HG03469 (cell line): ENCODE results near the gene SMAD6.

Source experiments
- ATAC-seq: cut with Tn5 transposase; IDR thresholded peaks from one replicate; pipeline ENCODE4 v1.9.1; 2021; ENCODE audit warnings: mild to moderate bottlenecking, moderate library complexity, moderate number of reproducible peaks; ENCODE audit not compliant: unreplicated experiment

SMAD6 gene

DNA sequence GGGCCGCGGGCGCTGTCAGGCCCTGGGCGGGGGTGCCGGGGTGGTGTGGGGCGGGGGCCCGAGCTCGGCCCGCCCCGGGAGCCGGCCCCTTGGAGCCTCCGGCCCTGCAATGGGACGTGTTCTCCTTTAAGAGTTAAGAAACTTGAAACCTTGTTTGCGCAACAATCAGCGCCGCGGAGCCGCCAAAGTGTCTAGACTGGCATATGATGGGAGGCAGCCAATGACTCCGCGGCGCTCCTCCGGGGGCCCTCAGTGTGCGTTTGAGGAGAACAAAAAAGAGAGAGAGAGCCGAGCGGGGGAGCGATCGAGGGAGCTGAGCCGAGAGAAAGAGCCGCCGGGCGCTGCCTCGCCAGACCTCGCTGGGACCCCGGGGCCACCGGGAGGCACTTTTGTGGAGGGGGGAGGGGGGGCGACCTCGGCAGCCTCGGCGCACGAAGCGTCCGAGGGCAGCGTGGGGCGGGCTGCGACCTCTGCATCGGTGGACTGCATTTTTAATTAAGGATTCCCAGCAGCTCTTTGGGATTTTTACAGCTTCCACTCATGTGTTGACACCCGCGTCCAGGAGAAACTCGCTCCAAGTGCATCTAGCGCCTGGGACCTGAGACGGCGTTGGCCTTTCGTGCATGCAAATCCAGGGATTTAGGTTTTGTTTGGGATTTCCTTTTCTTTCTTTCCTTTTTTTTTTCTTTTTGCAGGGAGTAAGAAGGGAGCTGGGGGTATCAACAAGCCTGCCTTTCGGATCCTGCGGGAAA is at the start of gene SMAD6:
SMAD6 (plus strand) TSS at position 202 of the 752 bp plus-strand sequence. CDS start 1,023 bp downstream, outside the sequence.
- ATAC-seq: no peak

DNA sequence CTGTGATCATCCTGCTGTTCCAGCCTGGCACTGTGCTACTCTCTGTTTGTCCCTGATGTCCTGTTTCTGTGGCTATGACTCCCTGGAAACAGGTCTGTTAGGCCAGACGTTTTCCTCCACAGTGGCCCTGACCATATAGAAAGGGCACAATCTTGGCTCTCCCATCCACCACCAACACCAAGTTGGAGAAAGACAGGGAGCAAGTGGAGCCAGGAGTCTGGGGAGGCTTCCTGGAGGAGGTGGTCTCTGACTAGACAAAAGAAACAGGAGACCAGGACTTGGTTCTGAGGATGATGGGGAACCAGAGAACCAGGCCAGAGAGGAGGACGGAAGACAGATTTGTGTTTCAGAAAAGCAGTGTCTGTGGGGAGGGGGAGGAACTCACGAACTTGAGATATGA is 49.2 kb upstream of the SMAD6 start:
- no peak for ATAC-seq

DNA sequence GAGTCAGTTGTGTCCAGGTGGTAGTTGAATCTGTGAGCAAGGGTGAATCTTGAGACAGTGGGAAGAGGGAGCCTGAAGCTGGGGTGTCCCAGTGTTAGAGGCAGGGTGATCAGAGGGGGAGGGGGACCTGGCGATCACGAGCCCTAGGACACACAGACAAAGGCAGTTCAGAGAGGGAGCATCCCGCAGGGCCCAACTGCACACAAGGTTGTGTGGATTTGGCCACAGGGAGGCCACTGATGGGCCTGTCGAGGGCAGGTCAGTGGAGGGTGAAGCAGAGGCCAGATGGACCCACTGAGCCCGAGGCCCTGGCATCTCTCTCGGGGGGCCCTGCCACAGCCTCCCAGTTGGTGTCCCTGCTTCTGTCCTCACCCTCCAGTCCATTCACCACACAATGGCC is 48.6 kb upstream of the SMAD6 start:
- no peak for ATAC-seq

DNA sequence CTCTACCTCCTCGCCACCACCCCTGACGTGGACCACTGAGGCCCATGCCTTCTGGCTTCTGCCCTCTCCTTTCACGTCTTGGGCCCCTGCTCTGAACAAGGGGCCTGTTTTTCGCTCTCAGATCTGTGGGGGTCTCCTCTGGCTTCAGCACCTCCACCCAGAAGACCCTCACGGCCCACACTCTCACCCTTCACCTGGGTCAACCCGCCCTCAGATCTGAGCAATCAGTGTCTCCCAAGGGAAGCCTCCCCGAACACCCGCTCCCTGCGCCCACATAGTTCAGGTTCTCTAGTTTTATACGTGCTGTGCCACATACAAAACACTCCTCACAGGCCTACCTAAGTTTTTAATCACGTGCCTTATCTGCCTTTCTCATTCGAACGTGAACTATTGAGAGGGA is 48.2 kb upstream of the SMAD6 start:
- ATAC-seq: no peak

DNA sequence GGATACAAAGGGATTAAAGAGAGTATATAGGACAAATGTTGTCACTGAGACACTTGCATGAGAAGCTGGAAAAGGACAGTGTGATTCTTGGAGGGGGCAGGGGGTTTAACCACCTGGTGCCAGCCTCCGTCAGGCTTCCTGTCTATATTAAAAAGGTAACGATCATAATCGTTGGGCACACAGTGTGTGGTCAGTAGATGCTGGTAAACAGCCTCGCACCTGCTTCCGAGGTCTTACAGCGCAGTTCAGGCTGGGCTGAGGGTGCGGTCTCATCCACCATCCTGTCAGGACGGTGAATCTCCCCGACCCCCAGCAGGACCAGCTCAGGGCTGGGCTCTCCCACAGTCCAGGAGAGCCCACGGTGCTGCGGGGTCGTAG is 47.7 kb upstream of the SMAD6 start:
- no peak for ATAC-seq

DNA sequence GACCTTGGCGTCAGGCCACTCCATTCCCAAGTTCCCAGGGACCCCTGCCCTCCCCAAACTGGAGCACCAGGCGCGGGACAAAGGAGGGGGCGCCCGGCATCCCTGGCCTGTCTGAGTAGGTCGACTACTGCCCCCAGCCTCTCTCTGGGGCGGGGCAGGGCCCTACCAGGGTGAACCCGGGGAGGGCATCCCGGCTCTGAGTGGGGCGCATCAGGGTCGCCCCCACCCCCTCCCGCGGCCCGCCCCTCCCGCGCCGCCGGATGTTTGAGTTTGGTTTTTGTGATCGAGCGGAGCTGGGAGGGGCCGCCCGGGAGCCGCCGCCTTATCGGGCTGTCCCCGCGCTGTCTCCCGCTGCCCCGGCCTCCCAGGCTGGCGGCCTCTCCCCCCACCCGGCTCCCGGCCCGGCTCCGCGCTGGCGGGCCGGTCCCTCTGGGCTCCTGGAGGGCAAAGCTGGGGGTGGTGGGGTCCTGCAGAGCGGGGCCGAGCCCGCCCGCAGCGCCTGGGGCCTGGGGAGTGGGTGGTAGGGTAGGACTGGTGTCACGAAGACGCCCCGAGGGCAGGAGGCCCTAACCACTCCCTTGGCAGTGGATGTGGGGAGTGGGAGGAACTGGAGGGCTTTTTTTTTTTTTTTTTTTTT is 47.2 kb upstream of the SMAD6 start:
- no peak for ATAC-seq

DNA sequence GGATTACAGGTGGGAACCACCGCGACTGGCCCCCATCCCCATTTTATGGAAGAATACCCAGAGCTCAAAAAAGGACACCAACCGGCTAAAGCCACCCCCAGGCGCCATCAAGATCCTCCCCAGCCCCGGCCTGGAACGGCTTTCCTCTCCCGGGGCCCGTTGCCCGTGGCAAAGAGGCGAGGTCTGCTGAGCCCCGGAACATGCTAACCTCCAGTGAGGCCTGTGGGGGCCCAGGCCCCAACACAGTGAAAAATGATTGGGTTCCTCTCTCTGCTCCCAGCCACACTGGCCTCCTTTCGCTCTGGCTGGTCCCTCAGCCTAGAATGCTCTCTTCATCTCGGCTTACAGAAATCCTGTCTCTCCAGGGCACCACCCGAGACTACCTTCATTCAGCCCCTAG is 46.5 kb upstream of the SMAD6 start:
- no peak for ATAC-seq

DNA sequence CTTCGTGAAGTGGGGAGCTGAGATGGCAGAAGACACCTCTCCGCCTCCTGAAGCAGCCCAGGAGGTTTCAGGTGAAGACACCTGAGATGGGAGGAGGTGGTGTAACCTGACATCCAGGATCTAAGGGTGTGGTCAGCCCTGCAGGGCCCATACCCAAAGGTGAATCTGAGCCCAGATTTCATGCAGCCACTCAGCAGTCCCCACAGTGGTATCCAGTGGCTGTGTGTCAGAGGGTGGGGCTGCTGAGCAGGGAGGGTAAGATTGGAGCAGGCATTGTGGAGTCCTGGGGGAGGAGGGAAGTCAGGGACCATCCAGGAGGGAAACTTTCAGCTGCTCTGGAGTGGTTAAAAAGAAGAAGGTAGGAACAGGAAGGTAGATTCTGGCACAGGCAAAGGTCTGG is 46.0 kb upstream of the SMAD6 start:
- no peak for ATAC-seq

DNA sequence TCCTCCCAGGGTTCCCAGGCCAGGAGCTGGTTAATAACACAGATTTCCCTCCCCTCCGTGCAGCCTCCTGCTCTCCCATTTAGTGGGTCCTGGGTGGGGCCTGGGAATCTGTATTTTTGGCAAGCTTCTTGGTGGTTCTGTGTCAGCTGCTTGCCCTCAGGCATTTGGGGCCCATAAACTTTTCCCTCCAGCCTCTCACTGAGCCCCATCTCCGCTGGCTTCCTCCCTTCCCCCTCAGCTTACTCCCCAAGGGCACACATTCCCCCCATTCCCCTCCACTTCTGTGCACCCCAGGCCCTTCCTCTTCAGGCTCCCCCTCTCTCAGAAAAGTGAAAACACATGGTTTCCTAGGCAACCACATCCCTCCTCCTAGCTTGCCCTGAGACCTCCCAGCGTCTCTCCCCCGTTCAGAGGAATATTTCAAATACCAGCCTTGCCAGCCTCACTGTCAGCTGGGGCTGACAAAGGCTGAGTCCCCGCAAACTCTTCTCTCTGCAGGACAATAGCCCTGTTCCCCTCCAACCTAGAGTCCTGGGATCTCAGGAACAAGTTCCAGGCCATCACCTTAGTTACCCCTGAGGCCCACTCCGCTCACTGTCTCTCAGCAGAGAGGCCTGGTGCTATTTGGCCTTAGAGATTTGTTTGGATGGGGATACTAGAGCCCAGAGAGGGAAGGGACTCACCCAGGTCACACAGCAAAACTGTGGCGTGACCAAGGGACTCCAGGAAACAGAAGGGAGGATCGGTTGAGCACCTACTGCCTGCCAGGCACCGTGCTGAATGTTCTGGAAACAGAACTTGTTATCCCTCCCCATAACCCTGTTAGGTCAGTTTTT is 44.6 kb upstream of the SMAD6 start:
- no peak for ATAC-seq

DNA sequence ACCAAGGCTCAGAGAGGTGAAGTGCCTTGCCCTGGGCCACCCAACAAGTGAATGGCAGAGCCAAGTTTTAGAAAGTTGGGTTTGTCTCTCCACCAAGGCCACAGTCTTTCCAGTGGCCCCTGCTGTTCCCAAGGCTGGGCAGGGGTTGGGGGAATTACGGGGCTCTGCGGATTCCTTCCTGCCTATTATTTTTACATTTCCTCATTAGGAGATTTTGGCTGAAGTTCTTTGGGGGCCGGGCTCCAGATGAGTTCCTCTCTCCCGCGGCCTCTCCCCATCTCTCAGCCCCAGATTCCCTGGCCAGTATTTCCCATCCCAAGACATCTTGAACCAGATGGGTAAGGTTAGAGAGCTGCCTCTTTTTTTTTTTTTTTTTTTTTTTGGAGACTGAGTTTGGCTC is 44.0 kb upstream of the SMAD6 start:
- ATAC-seq: no peak

DNA sequence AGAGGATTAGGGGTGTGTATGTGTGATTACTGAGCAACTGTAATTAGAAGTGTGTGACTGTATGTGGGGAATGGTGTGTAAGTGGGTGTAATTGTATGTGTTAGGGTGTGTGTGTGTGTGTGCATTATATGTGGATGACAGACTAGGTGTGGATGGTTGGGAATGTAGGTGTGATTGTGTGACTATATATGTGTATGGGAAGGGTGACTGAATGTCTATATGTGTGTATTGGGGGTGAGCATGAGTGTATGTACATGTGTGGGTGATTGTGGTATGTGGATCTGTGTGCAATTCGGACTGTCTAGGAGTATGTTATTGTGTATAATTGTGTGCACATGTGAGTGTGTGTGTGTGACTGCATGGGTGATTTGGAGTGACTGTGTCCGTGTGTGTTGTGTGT is 43.2 kb upstream of the SMAD6 start:
- ATAC-seq: no peak

DNA sequence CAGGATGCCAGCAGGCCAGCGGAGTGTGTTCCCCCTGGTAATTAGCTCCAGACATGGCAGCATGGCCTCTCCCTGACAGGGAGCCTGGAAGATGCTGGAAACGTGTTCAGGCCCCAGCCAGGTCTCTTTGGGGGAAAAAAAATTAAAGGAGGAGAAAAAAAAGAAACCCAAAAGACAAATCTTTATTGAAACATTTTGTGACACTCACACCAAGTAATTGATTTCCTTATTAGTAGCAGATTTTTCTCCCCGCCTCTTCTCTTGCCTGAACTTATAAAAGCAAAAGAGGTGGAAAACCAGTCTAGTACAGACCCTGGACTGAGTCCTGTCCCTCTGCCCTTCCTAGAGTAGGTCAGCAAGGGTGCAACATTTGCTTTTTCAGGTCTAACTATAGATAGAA is 42.7 kb upstream of the SMAD6 start:
- no peak for ATAC-seq

DNA sequence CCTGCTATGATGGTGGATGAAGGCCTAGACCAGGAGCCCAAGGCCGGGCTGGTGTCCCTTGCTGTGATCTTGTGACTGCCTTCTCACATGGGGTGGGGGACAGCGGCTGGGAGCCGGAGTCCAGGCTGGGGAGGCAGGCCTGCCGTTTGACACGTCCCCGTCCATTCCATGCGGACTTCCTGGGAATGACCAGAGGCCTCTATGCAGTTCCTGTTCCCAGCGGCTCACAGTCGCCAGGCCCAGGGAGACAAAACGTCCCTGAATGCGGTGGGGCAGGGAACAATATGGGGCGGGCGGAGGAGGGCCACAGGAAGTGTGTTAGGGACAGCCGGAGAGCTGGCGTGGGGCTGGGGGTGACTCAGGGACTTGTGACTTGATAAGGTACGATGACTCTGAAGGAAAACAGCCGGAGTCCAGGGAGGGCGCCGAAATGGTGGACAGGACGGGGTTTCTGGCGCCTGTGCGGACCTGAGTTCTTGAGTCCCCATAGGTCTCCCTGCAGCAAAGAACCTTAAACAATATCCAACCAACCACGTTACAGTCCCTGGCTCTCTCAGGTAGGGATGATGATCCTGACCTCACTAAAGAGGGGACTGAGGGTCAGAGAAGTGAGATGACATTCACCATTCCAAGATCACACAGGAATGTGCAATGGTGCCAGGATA is 40.5 kb upstream of the SMAD6 start:
- ATAC-seq: no peak

DNA sequence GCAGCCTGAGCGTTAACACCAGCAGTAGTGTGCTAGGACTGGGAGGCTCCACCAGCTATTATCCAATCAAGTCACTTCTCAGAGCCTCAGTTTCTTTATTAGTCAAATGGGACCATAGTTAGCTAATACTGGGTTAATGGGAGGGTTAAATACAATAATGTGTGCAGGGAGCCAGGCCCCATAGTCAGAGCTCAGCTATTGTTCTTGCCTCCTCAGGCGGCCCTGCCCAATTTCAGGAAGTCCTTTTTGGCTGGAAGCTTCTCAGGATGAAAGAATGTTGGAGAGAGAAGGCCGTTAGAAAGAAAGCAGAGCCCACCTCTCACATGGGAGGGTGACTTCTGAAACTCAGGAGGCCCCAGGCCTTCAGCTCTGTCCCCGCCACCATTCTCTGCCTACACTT is 39.5 kb upstream of the SMAD6 start:
- ATAC-seq: no peak

DNA sequence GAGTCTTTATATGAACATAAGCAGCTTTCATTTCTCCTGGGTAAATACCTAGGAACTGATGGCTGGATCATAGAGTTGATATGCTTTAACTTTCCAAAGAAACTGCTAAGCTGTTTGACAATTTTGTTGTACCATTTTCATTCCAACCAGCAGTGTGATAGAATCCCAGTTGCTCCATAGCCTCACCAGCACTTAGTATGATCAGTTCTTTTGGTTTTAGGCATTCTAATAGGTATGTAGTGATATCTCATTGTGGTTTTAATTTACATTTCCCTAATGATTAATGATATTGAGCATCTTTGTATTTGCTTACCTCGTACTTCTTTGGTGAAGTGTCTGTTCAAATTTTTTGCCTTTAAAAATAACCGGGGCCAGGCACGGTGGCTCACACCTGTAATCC is 38.4 kb upstream of the SMAD6 start:
- no peak for ATAC-seq

DNA sequence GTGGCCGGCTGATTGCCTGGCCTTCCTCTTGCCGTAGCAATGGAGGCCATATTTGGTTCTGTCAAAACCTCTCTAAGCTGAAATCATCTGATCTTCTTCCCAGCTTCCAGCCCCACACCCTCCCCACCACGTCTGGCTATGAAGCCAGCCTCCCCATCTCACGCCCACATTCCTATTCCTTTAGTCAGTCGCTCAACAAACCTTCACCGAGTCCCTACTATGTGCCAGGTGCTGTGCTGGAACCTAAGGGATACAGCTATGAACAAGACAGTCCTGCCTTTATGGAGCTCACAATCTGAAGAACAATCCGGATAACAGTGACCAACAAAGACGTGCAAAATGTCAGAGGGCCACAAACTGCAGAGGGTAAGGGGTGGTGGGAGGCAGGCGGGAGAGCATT is 31.9 kb upstream of the SMAD6 start:
- no peak for ATAC-seq

DNA sequence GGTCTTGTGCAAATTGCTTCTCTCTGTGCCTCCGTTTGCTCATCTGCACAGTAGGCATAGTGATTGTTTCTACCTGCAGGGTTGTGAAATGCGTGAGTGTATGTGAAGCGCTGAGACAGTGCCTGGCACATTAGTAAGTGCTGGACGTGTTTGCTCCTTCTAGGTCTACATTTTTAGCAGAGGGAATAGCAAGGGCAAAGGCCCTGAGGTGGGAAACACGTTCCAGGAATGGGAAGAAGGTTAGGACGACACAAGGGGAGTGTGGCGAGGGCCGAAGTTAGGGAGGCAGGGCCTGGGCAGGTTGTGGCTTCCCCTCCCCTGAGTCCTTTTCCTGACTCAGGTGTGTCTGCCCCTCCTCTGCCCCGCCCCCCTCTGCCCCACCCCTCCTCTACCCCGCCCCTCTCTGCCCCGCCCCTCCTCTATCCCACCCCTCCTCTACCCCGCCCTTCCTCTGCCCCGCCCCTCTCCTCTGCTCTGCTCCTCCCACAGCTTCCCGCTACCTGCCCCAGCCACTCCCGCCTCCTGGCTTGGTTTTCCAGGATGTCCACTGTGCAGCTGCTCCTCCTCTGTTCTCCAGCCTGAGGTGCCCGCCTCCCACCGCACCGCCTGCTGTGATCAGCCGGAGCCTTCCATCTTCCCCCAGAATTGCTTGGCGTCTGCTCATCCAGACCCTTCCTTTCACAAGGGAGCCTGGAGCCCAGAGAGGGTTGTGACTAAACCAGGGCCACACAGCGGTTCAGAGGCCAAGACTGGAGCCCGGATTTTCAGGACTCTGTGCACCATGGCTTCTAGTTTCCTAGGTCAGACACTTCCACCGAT is 31.1 kb upstream of the SMAD6 start:
- ATAC-seq: no peak

DNA sequence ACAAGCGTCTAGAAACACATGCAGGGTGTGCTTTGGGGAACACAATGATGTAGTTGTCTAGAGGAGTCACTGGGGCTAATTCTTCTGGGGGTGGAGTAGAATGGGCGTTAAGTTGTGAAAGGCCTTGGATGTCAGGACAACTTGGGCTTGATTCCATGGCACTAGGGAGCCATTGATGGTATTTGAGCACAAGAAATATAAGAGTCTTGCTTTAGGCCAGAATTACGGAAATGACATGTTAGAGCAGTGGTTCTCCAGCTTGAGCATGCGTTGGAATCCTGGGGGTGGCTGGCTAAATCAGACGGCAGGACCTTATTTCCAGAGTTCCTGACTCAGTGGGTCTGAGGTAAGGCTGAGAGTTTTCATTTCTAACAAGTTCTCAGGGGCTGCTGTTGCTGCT is 29.2 kb upstream of the SMAD6 start:
- no peak for ATAC-seq

DNA sequence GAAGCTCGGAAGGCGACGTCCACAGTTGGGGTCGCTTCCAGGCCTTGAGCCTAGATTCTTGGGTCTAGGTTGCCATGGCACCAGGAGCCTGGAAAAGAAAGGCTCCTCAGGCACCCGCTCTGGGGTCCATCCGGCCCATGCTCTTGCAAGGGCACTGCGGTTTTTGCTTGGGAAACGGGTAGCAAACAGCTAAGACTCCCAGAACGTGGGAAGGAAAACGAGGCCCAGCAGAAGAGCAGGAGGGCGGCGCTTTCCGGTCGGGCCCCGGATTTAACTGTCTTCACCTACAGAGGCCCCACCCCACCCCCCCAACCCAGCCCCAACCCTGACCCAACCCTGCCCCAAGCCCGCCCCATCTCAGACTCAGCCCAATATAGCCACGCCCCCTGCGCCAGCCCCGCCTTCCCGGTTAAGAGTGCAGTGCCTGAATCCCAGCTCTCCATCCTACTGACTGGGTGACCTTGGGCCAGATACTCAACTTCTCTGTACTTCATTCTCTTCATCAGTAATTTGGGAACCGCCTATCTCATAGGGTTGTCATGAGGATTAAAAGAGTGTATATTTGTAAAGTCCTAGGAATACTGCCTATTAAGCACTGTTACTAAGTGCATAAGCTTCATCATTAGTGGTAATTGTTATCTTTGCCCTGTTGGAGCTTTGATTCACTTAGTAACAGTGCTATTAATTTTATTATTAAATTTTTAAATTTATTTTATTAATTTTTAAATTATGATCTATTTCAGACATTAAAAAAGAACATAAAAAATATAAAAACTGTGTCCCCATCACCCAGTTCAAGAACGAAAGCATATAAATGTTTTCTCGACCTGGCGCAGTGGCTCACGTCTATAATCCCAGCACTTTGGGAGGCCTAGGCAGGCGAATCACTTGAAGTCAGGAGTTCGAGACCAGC is 28.4 kb upstream of the SMAD6 start:
- no peak for ATAC-seq

DNA sequence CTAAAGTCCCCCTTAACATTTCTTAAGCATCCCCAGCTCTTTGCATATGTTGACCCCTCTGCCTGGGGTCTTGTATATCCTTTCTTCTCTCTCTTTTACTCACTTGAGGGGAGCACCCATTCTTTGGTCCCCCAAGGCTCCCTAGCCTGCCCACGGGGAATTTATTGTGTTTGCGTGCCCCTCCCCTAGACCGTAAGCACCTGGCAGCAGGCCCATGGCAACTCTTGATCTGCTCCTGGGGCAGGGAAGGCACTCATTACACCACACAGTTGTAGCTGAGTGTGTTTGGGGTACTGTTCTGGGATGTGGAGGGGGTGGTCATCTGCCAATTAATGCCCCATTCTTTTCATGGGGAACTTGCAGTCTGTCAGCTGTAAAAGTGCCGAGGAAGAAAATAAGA is 27.3 kb upstream of the SMAD6 start:
- no peak for ATAC-seq
